Activated CD4-positive, alpha-beta memory T cell treated with anti-CD3 and anti-CD28 coated beads for 36 hours (primary cell): ENCODE data around the gene MYO1B. TPM values are rescaled to one million over a fixed set of nuclear protein-coding genes. Genes with fewer than 3 reads are reported as not detected.
A peak's percentile ranks its signal among the peaks of the same experiment; 100 is the strongest.

Source experiments
- CTCF ChIA-PET: fragments of 350-600 bp; sonication (Branson Sonifier 250); formaldehyde crosslinking; loops from one replicate; lab custom pipeline; 2021; ENCODE audit warnings: antibody characterized with exemption, inconsistent platforms; lab: Charles Lee
- POLR2A ChIA-PET: fragments of 350-600 bp; sonication (Branson Sonifier 250); formaldehyde crosslinking; loops from one replicate; lab custom pipeline; 2021; ENCODE audit warnings: antibody characterized with exemption; lab: Charles Lee
- DNase-seq: peaks from one replicate; pipeline ENCODE4 v3.0.0-alpha.2; 2020
- H3K27ac Mint-ChIP-seq: one replicate; pipeline ENCODE4 v1.8.0; 2021; ENCODE audit warnings: mixed read lengths
- H3K27me3 Mint-ChIP-seq: one replicate; pipeline ENCODE4 v1.8.0; 2021; ENCODE audit warnings: mixed read lengths
- H3K36me3 Mint-ChIP-seq: one replicate; pipeline ENCODE4 v1.8.0; 2021; ENCODE audit warnings: mixed read lengths
- H3K4me1 Mint-ChIP-seq: one replicate; pipeline ENCODE4 v1.8.0; 2021; ENCODE audit warnings: low read depth, mixed read lengths
- H3K4me3 Mint-ChIP-seq: one replicate; pipeline ENCODE4 v1.8.0; 2021; ENCODE audit warnings: mild to moderate bottlenecking, mixed read lengths
- H3K9me3 Mint-ChIP-seq: one replicate; pipeline ENCODE4 v1.8.0; 2021; ENCODE audit warnings: mixed read lengths
- intact Hi-C: fragments of 100-400 bp; cut with micrococcal nuclease; formaldehyde crosslinking; loops from one replicate; pipeline ENCODE4 v1.15.1; 2023
- total RNA-seq, 2 experiments: library from RNA; stranded (reverse); gene quantifications; one replicate each; pipeline ENCODE4 v1.2.3, GENCODE V29; 2021

MYO1B gene
- total RNA-seq, 2 experiments from 2014 or later: 13.5 to 15.6 TPM

- Mint-ChIP-seq H3K27ac (no peak overlapping the region), H3K9me3 (no peaks in the 10 kb centered on the region), H3K27me3 (peaks cover 2% of the 10 kb centered on the region), H3K36me3 (no peaks in the 10 kb centered on the region), H3K4me1 (no peaks in the 10 kb centered on the region), H3K4me3 (no peak overlapping the region)
- ChIA-PET POLR2A (no interaction called here), CTCF (interaction anchor here (0.6 kb wide), 1 partner anchor 218 kb away, joined by 4 read pairs; no protein-coding TSS in a partner anchor)
- no peak for DNase-seq
- intact Hi-C loops: no loop called here
These were observed 42.6 kb downstream of the MYO1B start for GRCh38 chr2:191287820-191288219.

GRCh38 chr2:191289049-191289448 lies 43.8 kb downstream of the MYO1B start:
- Mint-ChIP-seq H3K4me3 (no peak overlapping the region), H3K27me3 (peaks cover 2% of the 10 kb centered on the region), H3K36me3 (no peaks in the 10 kb centered on the region), H3K9me3 (no peaks in the 10 kb centered on the region), H3K4me1 (no peaks in the 10 kb centered on the region), H3K27ac (no peak overlapping the region)
- no peak for DNase-seq
- intact Hi-C loops: no loop called here
- CTCF ChIA-PET: no interaction called here
- POLR2A ChIA-PET: no interaction called here

- Mint-ChIP-seq H3K4me1 (no peaks in the 10 kb centered on the region), H3K27me3 (peaks cover 2% of the 10 kb centered on the region), H3K9me3 (no peaks in the 10 kb centered on the region), H3K36me3 (no peaks in the 10 kb centered on the region), H3K4me3 (no peak overlapping the region), H3K27ac (no peak overlapping the region)
- intact Hi-C loops: no loop called here
- no peak for DNase-seq
- ChIA-PET POLR2A (no interaction called here), CTCF (no interaction called here)
These were observed 46.3 kb downstream of the MYO1B start for GRCh38 chr2:191291471-191291870.

GRCh38 chr2:191292869-191293268 lies 47.7 kb downstream of the MYO1B start:
- POLR2A ChIA-PET: no interaction called here
- Mint-ChIP-seq H3K4me3 (no peak overlapping the region), H3K27ac (no peak overlapping the region), H3K4me1 (no peaks in the 10 kb centered on the region), H3K36me3 (no peaks in the 10 kb centered on the region), H3K27me3 (peaks cover 2% of the 10 kb centered on the region), H3K9me3 (no peaks in the 10 kb centered on the region)
- CTCF ChIA-PET: no interaction called here
- no peak for DNase-seq
- intact Hi-C loops: no loop called here

- DNase-seq: no peak
- no peak overlapping the region for H3K27ac Mint-ChIP-seq
- intact Hi-C loops: no loop called here
- H3K27me3 Mint-ChIP-seq: peaks cover 2% of the 10 kb centered on the region
- H3K4me3 Mint-ChIP-seq: no peak overlapping the region
- ChIA-PET POLR2A (no interaction called here), CTCF (no interaction called here)
- H3K9me3 Mint-ChIP-seq: no peaks in the 10 kb centered on the region
- no peaks in the 10 kb centered on the region for H3K4me1 Mint-ChIP-seq
- H3K36me3 Mint-ChIP-seq: no peaks in the 10 kb centered on the region
These were observed 49.9 kb downstream of the MYO1B start for GRCh38 chr2:191295088-191295487.

DNA sequence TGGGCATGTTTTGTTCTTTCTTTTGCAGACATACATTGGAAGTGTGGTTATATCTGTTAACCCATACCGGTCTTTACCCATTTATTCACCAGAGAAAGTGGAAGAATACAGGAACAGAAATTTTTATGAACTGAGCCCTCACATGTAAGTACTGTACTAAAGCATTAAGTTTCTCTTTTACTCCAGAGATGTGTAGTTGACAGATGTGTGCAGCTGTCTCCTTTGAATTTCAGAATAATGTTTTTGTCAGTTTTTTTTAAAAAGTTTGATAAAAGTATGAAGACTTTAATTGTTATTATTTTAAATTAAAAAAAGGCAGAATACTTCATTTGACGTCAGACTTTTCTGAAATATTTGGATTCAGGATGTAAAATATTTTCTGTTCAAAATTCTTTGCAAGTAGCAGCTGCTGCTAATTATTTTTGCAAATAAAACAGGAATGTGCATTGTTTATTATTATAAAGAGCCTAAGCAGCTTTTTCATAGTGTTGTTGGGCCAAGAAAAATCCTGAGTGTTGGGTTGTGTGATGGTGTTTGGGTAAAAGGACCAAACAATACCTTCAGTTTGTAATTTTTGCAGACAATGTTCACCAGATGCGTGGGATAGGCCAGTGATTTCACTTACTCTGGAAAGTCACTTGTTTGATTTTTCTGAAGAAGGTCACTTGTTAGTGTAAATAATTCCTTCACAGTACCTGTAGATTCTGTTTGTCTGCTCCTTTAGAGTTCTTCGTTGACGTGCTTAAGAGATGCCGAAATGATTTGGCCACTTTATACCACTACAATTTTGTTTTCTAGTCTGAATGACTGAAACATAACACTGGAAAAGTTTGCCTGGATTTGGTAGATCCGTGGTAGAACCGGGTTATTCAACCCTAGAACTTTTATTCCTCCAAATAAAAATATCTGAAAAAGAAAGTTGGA lies 51.1 kb downstream of the MYO1B start:
- Mint-ChIP-seq H3K9me3 (no peaks in the 10 kb centered on the region), H3K27ac (no peak overlapping the region), H3K27me3 (no peaks in the 10 kb centered on the region), H3K36me3 (no peaks in the 10 kb centered on the region), H3K4me1 (no peaks in the 10 kb centered on the region), H3K4me3 (no peak overlapping the region)
- intact Hi-C loops: no loop called here
- POLR2A ChIA-PET: no interaction called here
- DNase-seq: no peak
- CTCF ChIA-PET: no interaction called here

- no peaks in the 10 kb centered on the region for H3K36me3 Mint-ChIP-seq
- intact Hi-C loops: no loop called here
These were observed 51.8 kb downstream of the MYO1B start for GRCh38 chr2:191297033-191297432.

DNA sequence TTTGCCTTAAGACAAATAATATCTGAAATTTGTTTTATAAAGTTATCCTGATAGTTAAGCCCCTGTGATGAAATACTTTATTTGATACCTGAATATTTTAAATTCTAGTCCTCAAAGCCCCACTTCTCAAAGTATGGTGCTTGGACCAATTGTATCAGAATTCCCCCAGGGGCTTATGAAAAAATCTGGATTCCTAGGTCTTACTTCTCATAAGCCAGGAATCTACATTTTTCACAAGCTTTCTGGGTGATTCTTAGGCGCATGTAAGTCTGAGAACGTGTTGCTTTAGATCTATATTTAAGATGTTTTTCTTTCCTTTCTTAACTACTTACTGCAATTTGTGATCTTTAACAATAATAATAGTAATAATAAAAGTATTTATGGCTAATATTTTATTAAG lies 53.1 kb downstream of the MYO1B start:
- no peaks in the 10 kb centered on the region for H3K36me3 Mint-ChIP-seq
- no peaks in the 10 kb centered on the region for H3K9me3 Mint-ChIP-seq
- no peak for DNase-seq
- H3K27me3 Mint-ChIP-seq: no peaks in the 10 kb centered on the region
- H3K4me1 Mint-ChIP-seq: no peaks in the 10 kb centered on the region
- CTCF ChIA-PET: no interaction called here
- intact Hi-C loops: no loop called here
- no peak overlapping the region for H3K4me3 Mint-ChIP-seq
- H3K27ac Mint-ChIP-seq: no peak overlapping the region
- POLR2A ChIA-PET: no interaction called here

More at GRCh38 chr2:191297033-191297432, 51.8 kb downstream of the MYO1B start:
- H3K4me3 Mint-ChIP-seq: no peak overlapping the region
- no peak for DNase-seq
- no peaks in the 10 kb centered on the region for H3K4me1 Mint-ChIP-seq
- no peak overlapping the region for H3K27ac Mint-ChIP-seq
- CTCF ChIA-PET: no interaction called here
- H3K9me3 Mint-ChIP-seq: no peaks in the 10 kb centered on the region
- H3K27me3 Mint-ChIP-seq: no peaks in the 10 kb centered on the region
- POLR2A ChIA-PET: no interaction called here

GRCh38 chr2:191299010-191299409 lies 53.8 kb downstream of the MYO1B start:
- intact Hi-C loops: no loop called here
- no peak for DNase-seq
- ChIA-PET CTCF (no interaction called here), POLR2A (no interaction called here)
- Mint-ChIP-seq H3K9me3 (no peaks in the 10 kb centered on the region), H3K36me3 (no peaks in the 10 kb centered on the region), H3K4me3 (no peak overlapping the region), H3K4me1 (no peaks in the 10 kb centered on the region), H3K27ac (no peak overlapping the region), H3K27me3 (no peaks in the 10 kb centered on the region)

DNA sequence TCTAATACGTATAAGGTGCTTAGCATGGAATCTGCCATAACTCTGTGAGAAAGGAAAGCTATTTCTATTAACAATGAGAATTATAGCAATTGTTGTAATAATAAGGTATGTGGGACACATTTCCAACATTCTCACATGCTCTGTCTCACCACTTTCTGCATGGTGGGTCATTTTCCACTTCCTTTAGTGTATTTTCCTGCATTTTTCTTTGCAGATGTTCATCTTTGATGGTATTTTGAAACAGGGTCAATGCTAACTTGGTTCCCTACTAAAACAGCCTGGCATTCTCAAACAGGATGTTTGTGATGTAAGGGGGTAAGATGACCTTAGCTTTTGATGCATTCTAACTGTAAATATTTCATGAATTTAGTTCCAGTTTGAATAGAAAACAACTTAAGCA lies 54.7 kb downstream of the MYO1B start:
- POLR2A ChIA-PET: no interaction called here
- H3K27ac Mint-ChIP-seq: no peak overlapping the region
- no peaks in the 10 kb centered on the region for H3K27me3 Mint-ChIP-seq
- H3K4me1 Mint-ChIP-seq: no peaks in the 10 kb centered on the region
- no peak overlapping the region for H3K4me3 Mint-ChIP-seq
- H3K9me3 Mint-ChIP-seq: no peaks in the 10 kb centered on the region
- no peaks in the 10 kb centered on the region for H3K36me3 Mint-ChIP-seq
- no peak for DNase-seq
- CTCF ChIA-PET: no interaction called here
- intact Hi-C loops: no loop called here

DNA sequence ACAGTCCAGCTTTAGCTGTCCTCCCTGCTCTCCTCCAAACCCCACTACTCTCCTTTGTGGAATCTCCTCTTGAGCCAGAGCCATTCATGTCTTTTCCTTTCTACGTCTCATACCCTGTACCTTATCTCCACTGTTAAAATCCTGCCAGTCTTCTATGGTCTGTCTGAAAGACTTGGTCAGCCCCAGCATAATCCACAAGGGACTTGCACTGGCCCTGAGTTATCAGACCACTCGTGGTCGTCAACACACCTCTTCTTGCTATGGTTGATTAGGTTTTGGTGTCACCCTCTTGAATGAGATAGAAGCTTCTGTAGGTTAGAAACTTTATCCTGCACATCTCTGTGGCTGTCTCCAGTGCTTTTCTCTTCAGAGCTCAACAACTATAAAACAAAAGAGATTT lies 56.8 kb downstream of the MYO1B start:
- ChIA-PET POLR2A (no interaction called here), CTCF (interaction anchor here (0.8 to 2.4 kb wide), 4 partner anchors 25 to 250 kb away, joined by 3 to 14 read pairs (median 8); no protein-coding TSS in a partner anchor)
- H3K27ac Mint-ChIP-seq: no peak overlapping the region
- H3K36me3 Mint-ChIP-seq: no peaks in the 10 kb centered on the region
- DNase-seq: no peak
- no peaks in the 10 kb centered on the region for H3K4me1 Mint-ChIP-seq
- H3K9me3 Mint-ChIP-seq: no peaks in the 10 kb centered on the region
- intact Hi-C loops: loop anchor here (1.0 kb wide), 1 partner anchor 137 kb away; no protein-coding TSS in a partner anchor
- no peak overlapping the region for H3K4me3 Mint-ChIP-seq
- no peaks in the 10 kb centered on the region for H3K27me3 Mint-ChIP-seq

GRCh38 chr2:191302459-191303139 lies 57.4 kb downstream of the MYO1B start:
- CTCF ChIA-PET: interaction anchor here (0.8 to 2.4 kb wide), 6 partner anchors 26 to 251 kb away, joined by 3 to 14 read pairs (median 6); no protein-coding TSS in a partner anchor
- Mint-ChIP-seq H3K36me3 (no peaks in the 10 kb centered on the region), H3K4me1 (no peaks in the 10 kb centered on the region), H3K4me3 (no peak overlapping the region), H3K27ac (no peak overlapping the region), H3K27me3 (no peaks in the 10 kb centered on the region), H3K9me3 (no peaks in the 10 kb centered on the region)
- DNase-seq: peak; percentile 15
- intact Hi-C loops: loop anchor here (1.0 kb wide), 1 partner anchor 137 kb away; no protein-coding TSS in a partner anchor
- POLR2A ChIA-PET: no interaction called here
